HG02884 (cell line): ENCODE measurements around the gene NBAS.

Experiments
- ATAC-seq: cut with Tn5 transposase; IDR thresholded peaks from one replicate; pipeline ENCODE4 v1.9.1; 2021; ENCODE audit warnings: mild to moderate bottlenecking, moderate library complexity; ENCODE audit not compliant: unreplicated experiment

Gene NBAS

DNA sequence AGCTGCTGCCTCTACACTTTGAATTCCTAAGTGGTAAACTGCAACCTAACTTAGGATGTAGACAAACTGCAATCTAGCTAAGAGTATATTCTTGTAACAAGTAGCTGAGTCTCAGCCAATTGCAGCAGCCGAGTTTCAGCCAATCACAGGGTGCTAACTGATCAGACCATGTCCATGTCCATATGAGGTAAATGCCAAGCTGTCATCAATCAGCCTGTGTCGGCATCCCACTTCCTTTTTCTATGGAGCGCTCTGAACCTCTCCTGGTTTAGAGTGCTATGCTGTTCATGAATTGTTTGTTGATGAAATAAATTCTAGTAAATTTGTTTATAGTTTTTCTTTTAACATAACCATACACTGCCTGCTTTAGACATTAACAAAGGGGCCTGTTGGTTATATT, 408.8 kb downstream of the NBAS start:
- ATAC-seq = no peak

- ATAC-seq = no peak
Measured at GRCh38 chr2:15149063-15149462, 412.1 kb downstream of the NBAS start.

GRCh38 chr2:15147591-15147990, 413.5 kb downstream of the NBAS start:
- no peak for ATAC-seq

DNA sequence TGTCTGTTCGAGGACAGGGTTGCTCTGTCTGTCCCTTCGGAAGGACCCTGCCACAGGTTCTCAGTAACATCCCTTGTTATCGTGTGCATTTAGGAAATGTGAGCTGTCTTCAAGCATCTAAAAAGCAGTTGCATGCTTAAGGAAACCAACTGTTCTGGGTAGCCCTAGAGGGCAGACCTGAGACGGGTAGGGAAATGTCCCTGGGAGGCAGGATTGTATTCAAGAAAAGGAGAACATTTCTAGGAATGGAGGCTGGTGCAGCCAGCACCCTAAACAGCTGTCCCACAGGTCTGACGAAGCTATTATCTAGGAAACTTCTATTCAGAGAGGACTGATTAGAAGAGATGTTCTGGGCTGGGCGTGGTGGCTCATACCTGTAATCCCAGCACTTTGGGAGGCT, 414.2 kb downstream of the NBAS start:
- no peak for ATAC-seq

DNA sequence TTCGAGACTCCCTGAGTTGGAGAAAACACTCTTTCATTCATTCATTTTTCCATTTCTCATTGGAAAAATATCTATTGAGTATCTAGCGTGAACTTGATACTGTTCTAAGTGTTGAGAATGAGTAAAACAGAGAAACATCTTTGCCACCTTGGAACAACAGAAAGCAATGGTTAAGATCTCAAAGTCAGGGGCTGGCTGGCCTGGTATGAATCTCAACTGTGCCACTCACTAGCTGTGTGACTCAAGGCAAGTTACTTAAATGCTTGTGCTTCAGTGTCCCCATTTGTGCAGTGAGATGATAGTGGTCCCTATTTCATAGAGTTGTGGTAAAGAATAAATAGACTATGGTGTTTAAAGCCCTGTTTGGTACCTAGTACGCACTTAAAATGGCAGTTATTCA, 415.2 kb downstream of the NBAS start:
- ATAC-seq = no peak

DNA sequence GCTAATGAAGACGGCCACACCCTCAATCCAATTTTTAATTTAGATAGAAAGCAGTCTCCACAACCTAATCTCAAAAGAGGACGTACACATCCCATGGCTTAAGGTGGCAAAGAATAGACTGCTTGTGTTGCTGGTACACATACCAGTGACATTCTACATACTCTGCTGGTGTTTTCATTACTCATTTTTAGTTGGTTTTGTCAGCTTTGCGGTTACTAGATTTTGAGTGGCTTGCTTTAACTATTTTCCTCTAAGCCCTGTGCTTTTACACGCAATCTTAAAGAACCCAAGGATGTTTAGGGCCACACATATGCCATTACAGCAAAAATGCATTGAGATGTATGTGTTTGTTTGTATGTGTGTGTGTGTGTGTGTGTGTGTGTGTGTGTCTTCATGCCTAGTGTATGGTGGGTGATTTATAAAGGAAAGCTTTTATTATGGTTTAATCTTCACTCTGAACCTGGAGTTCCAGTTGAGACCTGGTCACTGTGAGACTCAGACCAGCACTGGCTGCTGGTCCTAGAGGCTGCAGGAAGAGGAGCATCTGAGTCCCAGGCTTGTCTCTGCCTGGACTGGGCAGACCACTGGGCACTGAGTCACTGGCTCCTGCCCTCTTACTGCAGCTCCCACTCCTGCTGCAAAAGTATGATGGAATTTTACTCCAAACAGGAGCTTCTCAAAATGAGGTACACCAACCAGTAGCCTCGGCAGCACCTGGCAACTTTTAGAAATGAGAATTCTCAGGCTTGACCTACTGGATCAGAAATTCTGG, 415.9 kb downstream of the NBAS start:
- ATAC-seq = no peak

DNA sequence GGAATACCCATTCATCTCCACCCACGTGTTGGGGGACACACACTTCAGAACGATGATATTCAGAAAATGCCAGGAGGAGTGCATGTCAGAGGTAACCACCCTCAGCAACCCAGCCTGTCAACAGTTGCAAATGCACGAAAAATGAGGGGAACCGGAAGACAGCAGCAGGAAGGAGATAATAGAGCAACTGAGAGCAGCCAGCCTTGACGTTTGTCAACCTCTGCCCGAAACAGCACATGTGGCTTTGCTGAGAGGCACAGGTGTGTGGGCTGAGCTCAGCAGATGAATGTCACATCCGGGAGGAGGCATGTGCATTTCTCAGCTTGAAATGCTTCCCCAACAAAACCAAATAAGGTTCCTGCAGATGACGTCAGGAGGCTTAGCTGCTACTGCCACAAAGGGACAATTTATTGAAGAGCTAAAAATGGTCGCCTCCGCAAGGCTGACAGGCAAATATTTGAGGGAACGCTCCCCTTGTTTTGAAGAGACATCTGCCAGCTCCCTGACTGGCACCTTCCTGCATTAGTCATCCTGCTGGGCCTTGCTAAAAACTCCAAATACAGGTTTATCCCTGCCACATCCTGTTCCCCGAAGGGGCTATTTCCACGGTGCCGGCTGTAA, 419.0 kb downstream of the NBAS start:
- ATAC-seq = peak; percentile 99

DNA sequence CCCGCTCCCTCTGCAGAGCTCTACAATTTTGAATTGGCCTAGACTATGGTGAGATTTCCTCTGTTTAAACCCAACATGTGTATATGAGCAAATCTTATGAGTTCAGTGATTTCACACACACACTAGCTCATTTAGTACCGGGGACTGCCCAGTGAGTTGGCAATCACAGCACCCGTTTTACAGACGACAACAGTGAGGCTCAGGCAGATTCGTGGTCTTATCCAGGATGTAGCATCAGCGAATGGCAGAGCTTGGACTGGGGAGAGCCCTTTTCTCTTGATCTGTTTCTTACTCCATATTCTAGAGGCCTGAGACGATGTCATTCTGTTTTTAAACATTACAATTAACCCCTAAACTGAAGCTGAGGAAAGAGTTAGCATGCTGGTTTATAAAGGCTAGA, 419.9 kb downstream of the NBAS start:
- no peak for ATAC-seq

DNA sequence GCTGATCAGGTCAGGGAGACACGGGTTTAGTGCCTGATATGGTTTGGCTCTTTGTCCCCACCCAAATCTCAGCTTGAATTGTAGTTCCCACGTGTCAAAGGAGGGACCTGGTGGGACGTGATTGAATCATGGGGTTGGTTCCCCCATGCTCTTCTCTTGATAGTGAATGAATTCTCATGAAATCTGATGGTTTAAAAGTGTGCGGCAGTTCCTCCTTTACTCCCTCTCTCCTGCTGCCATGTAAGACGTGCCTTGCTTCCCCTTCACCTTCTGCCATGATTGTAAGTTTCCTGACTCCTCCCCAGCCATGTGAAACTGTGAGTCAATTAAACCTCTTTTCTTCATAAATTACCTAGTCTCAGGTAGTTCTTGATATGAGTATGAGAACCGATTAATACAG, 424.5 kb downstream of the NBAS start:
- no peak for ATAC-seq

DNA sequence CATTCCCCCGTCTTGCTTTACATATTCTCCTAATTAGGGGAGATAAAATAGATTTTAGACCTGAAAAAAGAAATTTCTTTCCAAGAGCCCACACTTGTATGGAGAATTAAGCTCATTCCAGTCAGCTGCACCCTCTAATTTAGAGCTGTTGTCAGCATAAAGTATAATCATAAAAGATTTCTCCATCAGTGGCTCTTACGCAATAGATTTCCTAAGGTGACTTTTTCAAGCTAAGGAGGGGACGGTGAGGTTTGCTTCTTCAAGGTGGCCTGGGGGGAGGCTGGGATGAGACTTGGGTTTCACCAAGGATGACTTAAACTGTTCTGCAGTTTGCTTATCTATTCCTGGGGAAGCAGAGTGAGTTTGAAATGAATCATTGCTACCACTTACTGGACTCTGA, 426.2 kb downstream of the NBAS start:
- ATAC-seq = no peak

- no peak for ATAC-seq
Measured at GRCh38 chr2:15133461-15133860, 427.7 kb downstream of the NBAS start.

DNA sequence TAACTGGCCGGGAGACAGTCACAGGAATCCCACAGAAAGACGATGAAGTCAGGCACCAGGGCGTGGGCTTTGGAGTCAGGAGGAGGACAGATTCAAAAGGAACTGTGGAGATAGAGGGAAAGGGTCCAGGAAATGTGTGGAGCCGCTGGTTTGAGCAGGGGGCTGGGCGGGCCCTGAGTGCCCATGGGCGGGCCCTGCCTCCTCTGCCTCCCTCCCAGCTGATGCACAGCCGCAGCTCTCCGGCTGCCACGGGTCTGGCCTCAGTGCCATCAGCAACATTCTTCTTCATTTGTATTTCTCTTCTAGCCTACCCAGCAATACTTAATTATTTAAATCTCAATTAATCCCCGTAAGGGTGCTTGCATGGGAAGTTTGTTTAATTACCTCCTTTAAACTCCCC, 432.3 kb downstream of the NBAS start:
- no peak for ATAC-seq

DNA sequence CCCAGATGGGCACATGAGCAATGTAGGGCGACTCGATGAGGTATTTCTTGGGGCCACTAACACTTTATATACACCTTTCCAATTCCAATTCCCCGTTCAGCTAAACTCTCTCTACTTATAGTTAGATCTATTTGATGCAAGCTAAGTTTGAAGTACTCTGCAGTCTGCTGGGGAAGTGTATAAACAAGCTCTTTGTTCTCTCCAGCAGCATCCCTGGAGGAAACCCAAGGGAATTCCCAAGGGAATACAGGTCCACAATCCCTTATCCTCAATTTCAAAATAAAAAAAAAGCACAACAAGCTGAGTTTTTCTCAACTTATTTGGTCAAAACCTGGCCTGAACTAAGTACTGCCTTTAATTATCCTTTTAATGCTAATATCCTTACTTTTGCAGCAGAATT, 433.3 kb downstream of the NBAS start:
- ATAC-seq = no peak

DNA sequence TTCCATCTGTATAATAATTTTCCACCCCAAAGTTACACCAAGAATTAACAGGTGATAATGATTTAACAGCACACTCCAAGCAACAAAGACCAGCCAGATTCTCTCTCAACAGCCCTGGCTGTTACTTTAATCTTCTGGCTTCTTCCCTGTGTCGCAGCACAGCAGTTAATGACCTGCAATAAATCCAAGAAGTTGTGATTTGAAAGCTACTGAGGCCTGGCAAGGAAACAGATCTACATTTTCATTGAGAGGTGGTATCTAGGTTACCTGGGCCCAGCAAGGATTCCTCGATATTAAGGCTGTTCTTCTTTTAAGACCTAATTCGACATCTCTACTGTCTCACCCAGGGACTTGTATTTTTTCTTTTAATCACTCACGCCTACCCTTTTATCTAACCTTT, 433.8 kb downstream of the NBAS start:
- ATAC-seq = no peak

- ATAC-seq = no peak
Measured at GRCh38 chr2:15126373-15126772, 434.8 kb downstream of the NBAS start.

DNA sequence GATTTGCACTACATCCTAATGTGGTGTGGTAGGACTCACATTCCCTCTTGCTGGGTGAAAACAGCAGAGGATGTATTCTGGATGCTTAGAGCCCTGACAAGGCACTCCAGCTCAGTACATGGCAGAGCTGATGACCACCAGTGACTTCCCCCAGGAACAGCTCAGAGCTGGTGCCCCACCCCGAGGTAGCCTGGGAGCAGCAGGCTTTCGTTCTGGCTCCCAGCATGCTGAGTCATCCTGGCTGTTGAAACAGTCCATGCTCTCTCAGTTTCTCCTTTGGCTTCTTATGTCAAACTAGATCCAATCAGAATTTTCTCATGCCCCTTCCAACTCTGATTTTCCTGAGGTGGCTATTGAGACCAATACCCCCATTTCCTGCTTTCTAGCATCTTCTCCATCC, 438.2 kb downstream of the NBAS start:
- ATAC-seq = no peak

DNA sequence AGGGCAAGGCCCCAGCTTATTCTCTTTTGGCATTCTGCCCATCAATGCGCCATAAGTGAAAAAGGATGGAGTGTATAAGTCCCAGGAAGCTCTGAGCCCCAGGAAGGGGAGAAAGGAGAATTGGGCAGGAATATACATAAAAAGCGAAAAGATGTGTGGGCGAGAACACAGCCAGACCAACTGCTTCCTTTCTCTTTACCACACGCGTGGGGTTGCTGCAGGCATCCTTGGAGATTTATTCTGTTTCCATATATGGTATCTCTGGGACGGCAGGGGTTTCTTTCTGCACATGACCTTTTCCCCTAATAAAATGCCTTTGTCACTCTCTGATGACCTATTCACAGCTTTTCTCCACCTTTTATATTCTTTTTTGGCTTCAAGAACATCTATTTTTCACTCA, 440.5 kb downstream of the NBAS start:
- no peak for ATAC-seq

GRCh38 chr2:15119722-15120175, 441.4 kb downstream of the NBAS start:
- ATAC-seq = no peak

GRCh38 chr2:15117409-15118050, 443.6 kb downstream of the NBAS start:
- ATAC-seq = no peak
